KOPT-K1 (cell line): Measurements from ENCODE around the gene CTSE.

Experiments
- H3K27ac ChIP-seq: fragments of 200-600 bp; sonication (generic); 2 replicates; pipeline ENCODE4 v1.5.1; 2016; ENCODE audit warnings: antibody characterized with exemption, mild to moderate bottlenecking, low read depth, low read length; ENCODE audit not compliant: poor library complexity, severe bottlenecking
- H3K36me3 ChIP-seq: fragments of 200-600 bp; sonication (generic); 2 replicates; pipeline ENCODE4 v1.5.1; 2017; ENCODE audit warnings: antibody characterized with exemption, mild to moderate bottlenecking, low read length, moderate library complexity; ENCODE audit not compliant: insufficient read depth
- H3K9me3 ChIP-seq: fragments of 200-600 bp; sonication (generic); 2 replicates; pipeline ENCODE4 v1.5.1; 2017; ENCODE audit warnings: antibody characterized with exemption, low read length, mild to moderate bottlenecking; ENCODE audit not compliant: insufficient read depth, poor library complexity, severe bottlenecking

CTSE gene

DNA sequence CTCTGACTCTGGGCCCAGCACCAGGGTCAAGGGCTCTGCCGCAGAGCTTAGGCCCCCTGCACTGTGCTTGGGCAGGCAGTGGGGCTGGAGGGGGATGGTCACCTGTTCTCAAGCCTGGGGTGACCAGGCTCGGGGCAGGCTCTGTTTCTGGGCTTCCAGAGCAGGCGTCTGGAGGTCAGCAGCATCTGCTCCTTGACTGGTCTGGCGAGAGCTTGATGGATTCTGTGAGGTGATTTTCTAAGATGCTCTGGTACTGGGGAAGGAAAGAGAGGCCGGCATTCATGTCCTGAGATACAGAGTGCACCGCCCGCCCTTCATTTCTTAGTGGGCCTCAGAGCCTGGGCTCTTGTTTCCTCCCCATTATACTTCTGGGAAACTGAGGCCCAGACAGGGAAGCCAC lies 45.0 kb downstream of the CTSE start:
- H3K27ac ChIP-seq, result no peak overlapping the region
- no peaks in the 10 kb centered on the region for H3K36me3 ChIP-seq
- H3K9me3 ChIP-seq, result no peaks in the 10 kb centered on the region

- no peak overlapping the region for H3K27ac ChIP-seq
- H3K9me3 ChIP-seq, result no peaks in the 10 kb centered on the region
- H3K36me3 ChIP-seq, result no peaks in the 10 kb centered on the region
Observed at GRCh38 chr1:205977402-205978014, 46.2 kb downstream of the CTSE start.

DNA sequence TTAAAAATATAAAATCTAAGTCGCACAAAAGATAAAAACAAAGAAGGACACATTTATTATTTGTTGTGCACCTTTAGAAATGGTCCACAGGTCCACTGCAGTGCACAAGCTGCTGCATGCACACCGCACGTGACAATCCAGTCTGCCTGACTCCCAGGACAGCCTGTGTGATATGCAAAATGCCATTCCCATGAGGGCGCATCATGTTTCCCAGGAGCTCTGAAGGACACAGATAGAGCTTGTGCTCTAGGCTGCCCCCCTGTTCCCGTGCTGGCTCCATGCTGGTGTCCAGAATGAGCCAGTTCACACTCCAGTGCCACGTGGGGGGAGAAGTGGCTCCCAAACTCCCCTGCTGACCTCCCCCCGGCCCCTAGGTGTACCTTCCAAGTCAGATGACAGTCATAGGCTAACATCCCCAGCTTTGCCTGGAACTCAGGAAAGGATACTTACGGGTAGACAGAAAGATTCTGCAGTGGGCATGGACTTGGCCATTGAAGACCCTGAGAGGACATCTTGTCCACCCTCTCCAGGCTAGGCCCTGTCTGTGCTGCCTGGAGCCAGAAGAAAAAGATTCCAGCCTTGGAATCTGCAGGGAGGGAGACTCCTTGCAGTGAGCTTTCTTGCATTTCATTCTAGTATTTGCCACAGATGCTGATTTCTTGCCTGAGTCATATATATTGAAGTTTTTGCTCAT lies 46.8 kb downstream of the CTSE start:
- Histone ChIP-seq H3K27ac (no peak overlapping the region), H3K36me3 (no peaks in the 10 kb centered on the region), H3K9me3 (no peaks in the 10 kb centered on the region)

DNA sequence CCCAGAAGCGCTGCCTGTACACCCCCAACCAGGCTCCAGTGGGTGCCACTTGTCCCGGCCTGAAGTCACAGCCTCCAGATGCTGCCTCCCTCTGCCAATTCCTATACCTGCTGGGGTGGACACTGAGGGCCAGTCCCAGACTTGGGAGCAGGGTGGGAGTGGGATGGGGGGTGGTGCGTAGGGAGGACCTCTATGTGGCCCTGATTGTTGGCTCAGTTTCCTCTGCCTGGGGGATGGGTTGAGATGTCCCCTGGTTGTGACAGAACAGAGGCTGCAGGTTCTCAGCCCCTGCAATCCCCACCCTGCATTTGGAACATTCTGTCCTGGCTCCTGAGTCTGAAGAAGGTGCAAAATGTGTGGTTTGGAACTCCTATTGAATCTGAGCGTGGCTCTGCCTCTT lies 47.7 kb downstream of the CTSE start:
- Histone ChIP-seq H3K27ac (no peak overlapping the region), H3K36me3 (no peaks in the 10 kb centered on the region), H3K9me3 (no peaks in the 10 kb centered on the region)

DNA sequence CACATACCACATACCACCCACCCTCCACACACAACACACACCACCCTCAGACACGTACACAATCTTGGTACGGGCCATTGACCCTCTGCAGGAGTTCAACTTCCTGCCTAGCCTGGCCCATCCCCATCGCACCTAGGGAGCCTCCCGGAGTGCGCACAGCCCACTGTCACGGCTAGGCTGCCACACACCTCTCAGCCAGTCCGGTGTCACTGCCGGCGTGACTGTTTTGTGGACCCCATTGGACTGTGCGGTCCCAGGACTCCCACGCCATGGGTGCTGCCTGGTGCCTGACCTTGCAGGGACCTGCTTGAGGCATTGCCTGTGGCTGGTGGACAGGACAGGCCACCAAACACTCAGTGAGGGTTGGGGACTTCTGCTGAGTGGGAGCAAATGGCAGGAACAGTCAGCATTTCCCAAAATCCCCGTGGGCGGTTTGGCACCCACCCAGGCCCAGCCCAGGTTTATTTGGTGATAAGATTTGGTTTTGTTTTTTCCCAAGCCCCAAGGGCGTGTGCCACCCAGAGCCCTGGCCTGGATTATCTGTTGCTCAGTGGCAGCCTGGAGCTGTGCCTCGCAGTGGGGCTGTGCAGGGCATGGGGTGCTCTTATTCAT lies 48.2 kb downstream of the CTSE start:
- no peak overlapping the region for H3K27ac ChIP-seq
- H3K36me3 ChIP-seq, result no peaks in the 10 kb centered on the region
- no peaks in the 10 kb centered on the region for H3K9me3 ChIP-seq

GRCh38 chr1:205974712-205975111 lies 49.0 kb downstream of the CTSE start:
- Histone ChIP-seq H3K36me3 (no peaks in the 10 kb centered on the region), H3K27ac (no peak overlapping the region), H3K9me3 (no peaks in the 10 kb centered on the region)

DNA sequence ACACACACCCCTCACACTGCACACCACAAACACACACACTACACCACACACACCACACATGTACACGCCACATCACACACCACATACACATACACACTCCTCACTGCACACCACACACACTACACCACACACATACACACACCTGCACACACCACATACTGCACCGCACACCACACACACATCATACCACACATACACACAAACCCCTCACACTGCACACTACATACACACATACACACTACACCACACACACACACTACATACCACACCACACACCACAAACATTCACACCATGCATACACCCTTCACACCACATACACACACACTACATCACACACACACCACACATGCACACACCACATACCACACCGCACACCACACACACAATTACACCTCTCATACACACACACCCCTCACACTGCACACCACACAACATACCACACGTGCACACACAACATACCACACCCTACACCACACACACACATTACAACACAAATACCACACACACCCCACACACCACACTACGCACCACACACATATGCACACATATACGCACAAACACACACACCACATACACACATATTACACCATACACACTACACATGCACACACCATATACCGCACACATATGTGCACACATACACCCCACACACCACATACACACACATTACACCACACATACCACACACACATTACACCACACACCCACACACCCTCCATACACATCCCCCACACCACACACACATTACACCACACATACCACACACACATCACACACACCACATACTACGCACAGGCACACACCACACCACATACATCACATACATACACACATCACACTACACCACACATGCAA lies 50.1 kb downstream of the CTSE start:
- Histone ChIP-seq H3K9me3 (no peaks in the 10 kb centered on the region), H3K36me3 (no peaks in the 10 kb centered on the region), H3K27ac (no peak overlapping the region)

DNA sequence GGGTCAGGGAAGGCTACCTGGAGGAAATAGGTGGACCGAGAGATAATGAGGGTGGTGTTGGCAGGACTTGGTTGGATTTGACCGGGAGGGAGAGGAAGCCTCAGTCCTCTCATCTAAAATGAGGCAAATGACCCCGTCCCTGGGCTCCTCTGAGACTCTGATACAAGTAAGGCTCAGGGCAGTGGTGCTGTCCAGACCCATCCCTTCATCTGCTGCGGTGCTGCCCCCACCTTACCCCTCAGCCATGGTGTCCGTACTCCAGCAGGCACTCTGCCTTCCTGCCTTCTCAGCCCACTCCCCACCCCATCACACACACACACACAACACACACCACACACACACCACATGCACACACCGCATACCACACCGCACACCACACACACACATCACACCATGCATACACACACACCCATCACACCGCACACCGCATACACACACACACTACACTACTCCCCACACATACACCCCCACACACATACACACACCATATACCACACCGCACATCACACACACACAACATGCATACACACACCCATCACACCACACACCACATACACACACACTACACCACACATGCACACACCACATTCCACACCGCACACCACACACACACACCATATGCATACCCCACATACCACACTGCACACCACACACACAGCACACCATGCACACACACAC lies 51.1 kb downstream of the CTSE start:
- no peak overlapping the region for H3K27ac ChIP-seq
- no peaks in the 10 kb centered on the region for H3K36me3 ChIP-seq
- H3K9me3 ChIP-seq, result no peaks in the 10 kb centered on the region

DNA sequence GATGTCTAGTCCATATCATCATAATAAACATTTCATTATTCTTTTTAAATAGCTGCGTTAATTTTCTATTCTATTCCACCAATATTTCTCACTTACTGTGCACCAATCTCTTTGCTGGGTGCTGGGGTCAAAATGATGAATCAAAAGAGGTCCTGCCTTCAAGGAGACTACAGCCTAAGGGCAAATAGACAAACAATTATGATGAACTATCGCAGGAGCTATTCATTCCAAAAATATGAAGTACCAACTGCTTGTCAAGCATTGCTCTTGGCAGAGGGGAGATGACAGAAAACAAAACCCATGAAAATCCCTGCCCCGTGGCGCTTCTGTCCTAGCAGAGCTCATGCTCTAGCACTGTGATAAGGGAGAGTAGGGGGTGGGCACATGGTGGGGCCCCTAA lies 51.6 kb downstream of the CTSE start:
- no peaks in the 10 kb centered on the region for H3K9me3 ChIP-seq
- no peak overlapping the region for H3K27ac ChIP-seq
- H3K36me3 ChIP-seq, result no peaks in the 10 kb centered on the region

GRCh38 chr1:205971082-205971481 lies 52.6 kb downstream of the CTSE start:
- no peaks in the 10 kb centered on the region for H3K9me3 ChIP-seq
- H3K36me3 ChIP-seq, result no peaks in the 10 kb centered on the region
- no peak overlapping the region for H3K27ac ChIP-seq

DNA sequence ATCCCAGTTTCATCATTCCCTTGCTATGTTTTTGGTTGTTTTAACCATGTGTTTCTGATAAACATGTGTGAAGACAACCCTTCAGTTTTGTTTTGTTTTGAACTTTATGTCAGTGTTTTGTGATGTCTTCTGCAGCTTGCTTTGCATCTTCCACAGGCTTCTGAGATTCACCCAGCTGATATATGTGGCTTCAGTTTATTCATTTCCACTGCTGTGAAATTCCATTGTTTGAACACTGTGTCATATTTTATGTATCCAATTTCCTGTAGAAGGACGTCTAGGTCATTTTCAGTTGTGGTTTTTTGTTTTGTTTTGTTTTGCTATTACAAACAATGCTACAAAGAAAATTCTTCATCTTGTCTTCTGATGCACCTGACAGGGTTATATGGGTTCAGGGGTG lies 53.2 kb downstream of the CTSE start:
- H3K27ac ChIP-seq, result no peak overlapping the region
- no peaks in the 10 kb centered on the region for H3K9me3 ChIP-seq
- H3K36me3 ChIP-seq, result no peaks in the 10 kb centered on the region

DNA sequence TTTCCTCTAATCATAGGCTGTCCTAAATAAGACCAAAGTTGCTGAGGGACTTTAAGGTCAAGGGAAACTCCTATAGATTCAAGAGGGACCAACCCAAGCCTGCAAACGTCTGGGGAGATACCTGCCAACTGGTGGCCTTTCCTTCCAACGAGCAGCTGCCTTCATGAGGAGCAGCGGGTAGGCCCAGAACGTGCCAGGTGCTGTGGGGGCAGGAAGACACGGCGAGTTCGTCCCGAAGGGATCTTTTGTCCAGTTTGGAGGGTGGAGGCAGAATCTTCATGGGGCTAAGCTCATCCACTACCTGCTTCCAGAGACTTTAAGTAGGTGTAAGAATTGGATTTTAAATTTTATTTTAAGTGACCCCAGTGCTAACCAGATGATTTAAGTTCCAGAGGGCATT lies 54.5 kb downstream of the CTSE start:
- H3K27ac ChIP-seq, result no peak overlapping the region
- H3K9me3 ChIP-seq, result no peaks in the 10 kb centered on the region
- H3K36me3 ChIP-seq, result no peaks in the 10 kb centered on the region

GRCh38 chr1:205967554-205968335 lies 56.0 kb downstream of the CTSE start:
- Histone ChIP-seq H3K9me3 (no peaks in the 10 kb centered on the region), H3K27ac (no peak overlapping the region), H3K36me3 (no peaks in the 10 kb centered on the region)
